Ovary (tissue), 9 donors: ENCODE data around the gene NALF2. TPM values are rescaled to one million over a fixed set of nuclear protein-coding genes. Genes with fewer than 3 reads are reported as not detected.

Source experiments
- DNase-seq, 5 donors: peaks; one replicate each; pipeline ENCODE4 v3.0.0-alpha.2; 2019 to 2020
- H3K27ac ChIP-seq, 2 donors: fragments of 200-600 bp; one replicate each; pipeline versions ENCODE4 v1.5.1 to v1.8.0; 2019 to 2022
- H3K27me3 ChIP-seq: fragments of 200-600 bp; one replicate; pipeline ENCODE4 v1.8.0; 2022
- H3K36me3 ChIP-seq: fragments of 200-600 bp; sonication (generic); one replicate; pipeline ENCODE4 v1.5.1; 2019
- H3K4me1 ChIP-seq: one replicate; pipeline ENCODE4 v1.8.1; 2013; ENCODE audit warnings: mild to moderate bottlenecking, moderate library complexity; ENCODE audit not compliant: insufficient read depth
- H3K4me3 ChIP-seq: fragments of 200-600 bp; sonication (generic); one replicate; pipeline ENCODE4 v1.5.1; 2017
- H3K9me3 ChIP-seq, 2 donors: fragments of 200-600 bp in 1 of 2; sonication (generic) in 1 of 2; one replicate each; pipeline versions ENCODE4 v1.5.1 to v1.8.1; 2013 to 2019; ENCODE audit warnings: mild to moderate bottlenecking in 1 of 2, moderate library complexity in 1 of 2
- CTCF ChIP-seq, 3 donors: fragments of 450-650 bp in 2 of 3; fragments of 200-600 bp in 1 of 3; IDR thresholded peaks; one replicate each; pipeline versions ENCODE4 v1.5.1 to v1.8.0; 2016 to 2022; ENCODE audit warnings: antibody characterized with exemption in 3 of 3, mild to moderate bottlenecking in 1 of 3
- EP300 ChIP-seq: sonication (generic); formaldehyde crosslinking; IDR thresholded peaks from one replicate; pipeline ENCODE4 v1.6.1; 2017; ENCODE audit warnings: antibody characterized with exemption
- POLR2A ChIP-seq: fragments of 450-650 bp; IDR thresholded peaks from one replicate; pipeline ENCODE4 v1.6.1; 2017; ENCODE audit warnings: antibody characterized with exemption, mild to moderate bottlenecking, moderate library complexity
- WGBS, 3 donors: extraction: QIAGEN DNeasy Blood & Tissue Kit in 1 of 3; methylation state at CpG; one replicate each; pipeline versions ENCODE4 v1.1.5 to v1.1.7; 2013 to 2017; 5-methylcytosine and 5-hydroxymethylcytosine counted together
- intact Hi-C, 4 donors: fragments of 100-400 bp; cut with DNase I; formaldehyde crosslinking; loops; one replicate each; pipeline versions ENCODE4 v1.11.0 to v1.15.1; 2022 to 2023
- polyA plus RNA-seq, 2 donors: library from polyadenylated mRNA; stranded (reverse); fragments of 200-250 nt in 1 of 2; fragments of 350-450 nt in 1 of 2; fragmentation: Illumina TruSeq in 1 of 2; extraction: RNeasy Lipid Tissue Mini Kit (QIAGEN cat#74804) in 1 of 2; gene quantifications; one replicate each; pipeline ENCODE4 v1.2.3, GENCODE V29; 2013 to 2014
- total RNA-seq, 7 donors: library from RNA; depleted of rRNA in 2 of 7; stranded (reverse); fragments of >200 nt in 2 of 7; fragmentation: NEBNext Ultra II Directional in 3 of 7; extraction: Animal tissue kit (Norgen Biotek cat#: 25700) in 3 of 7; gene quantifications; one replicate each; pipeline versions ENCODE4 v1.1.0 to v1.2.4, GENCODE V29; 2016 to 2023
- donor health status: DM: no; HTN: no; CAD: no; lungs with moderate emphysema.
- donor health status: DM: no; HTN: no; CAD: no.
- donor health status: Bipolar disorder and iron deficiency.
- donor health status: DM: yes; HTN: yes; CAD: no.
- donor health status: DM: no; HTN: no; CAD: no.
- donor health status: DM: yes; HTN: yes; CAD: no.

The NALF2 gene
- total and polyA plus RNA-seq, 9 donors: 0.07 to 0.77 (median 0.37) TPM; not detected in 1

GRCh38 chrX:69506617-69507499, 2.7 kb downstream of the NALF2 start:
- H3K36me3 ChIP-seq: no peaks in the 10 kb centered on the region
- 56 to 67% (median 63%) methylated on average over 15 of the region's 15 CpGs for WGBS, 3 donors
- H3K4me1 ChIP-seq: no peaks in the 10 kb centered on the region
- no peak for DNase-seq
- no peak overlapping the region for H3K27ac ChIP-seq
- intact Hi-C loops: no loop called here
- H3K9me3 ChIP-seq: no peaks in the 10 kb centered on the region
- TF ChIP-seq POLR2A (no peak), EP300 (no peak), CTCF (IDR thresholded peaks at IDR 0.05) (no peak)
- no peak overlapping the region for H3K4me3 ChIP-seq
- no peaks in the 10 kb centered on the region for H3K27me3 ChIP-seq

GRCh38 chrX:69507500-69507789, 3.3 kb downstream of the NALF2 start:
- TF ChIP-seq POLR2A (no peak), CTCF (IDR thresholded peaks at IDR 0.05) (no peak), EP300 (no peak)
- Histone ChIP-seq H3K9me3 (no peaks in the 10 kb centered on the region), H3K4me1 (no peaks in the 10 kb centered on the region), H3K36me3 (no peaks in the 10 kb centered on the region), H3K4me3 (no peak overlapping the region), H3K27me3 (no peaks in the 10 kb centered on the region), H3K27ac (no peak overlapping the region)
- intact Hi-C loops: no loop called here
- WGBS, 3 donors: 72 to 77% (median 73%) methylated on average over 7 of the region's 7 CpGs
- DNase-seq: no peak

- TF ChIP-seq EP300 (no peak), POLR2A (no peak), CTCF (IDR thresholded peaks at IDR 0.05) (no peak)
- Histone ChIP-seq H3K4me3 (no peak overlapping the region), H3K27ac (no peak overlapping the region), H3K4me1 (no peaks in the 10 kb centered on the region), H3K27me3 (no peaks in the 10 kb centered on the region), H3K36me3 (no peaks in the 10 kb centered on the region), H3K9me3 (no peaks in the 10 kb centered on the region)
- intact Hi-C loops: no loop called here
- no peak for DNase-seq
- WGBS, 3 donors: 73 to 85% (median 84%) methylated on average over 5 of the region's 5 CpGs
Observed at GRCh38 chrX:69508610-69509009, 4.5 kb downstream of the NALF2 start.

- WGBS, 3 donors: 47 to 58% (median 54%) methylated on average over 6 of the region's 6 CpGs
- Histone ChIP-seq H3K4me1 (no peaks in the 10 kb centered on the region), H3K4me3 (no peak overlapping the region), H3K36me3 (no peaks in the 10 kb centered on the region), H3K27ac (no peak overlapping the region), H3K9me3 (no peaks in the 10 kb centered on the region), H3K27me3 (no peaks in the 10 kb centered on the region)
- no peak for TF ChIP-seq EP300
- TF ChIP-seq CTCF (IDR thresholded peaks at IDR 0.05): no peak
- no peak for TF ChIP-seq POLR2A
- intact Hi-C loops: no loop called here
- DNase-seq: no peak
Observed at GRCh38 chrX:69510137-69510715, 6.1 kb downstream of the NALF2 start.
